GM23338 (cell line): ENCODE measurements around the gene MBD2.

Source experiments
- CREB1 ChIP-seq: fragments of 250-450 bp; sonication (Bioruptor Pico); IDR thresholded peaks from 2 replicates; pipeline ENCODE4 v1.5.0; 2020; ENCODE audit warnings: low read depth, mild to moderate bottlenecking, moderate library complexity
- CTCF ChIP-seq, 2 experiments: fragments of 200-600 bp in 1 of 2; sonication (generic) in 1 of 2; conservative IDR thresholded peaks; 2 replicates each; pipeline versions ENCODE4 v1.5.1 to v1.6.1; 2016 to 2017; ENCODE audit warnings: antibody characterized with exemption in 2 of 2, low read depth in 2 of 2, mild to moderate bottlenecking in 2 of 2, moderate library complexity in 1 of 2
- ETS1 ChIP-seq: IDR thresholded peaks from 2 replicates; pipeline ENCODE4 v1.6.1; 2016; ENCODE audit warnings: antibody characterized with exemption
- EZH2 ChIP-seq: fragments of 200-600 bp; sonication (generic); IDR thresholded peaks from one replicate; pipeline ENCODE4 v1.8.0; 2017; ENCODE audit warnings: antibody characterized with exemption, mild to moderate bottlenecking, low read depth; ENCODE audit not compliant: unreplicated experiment
- EZH2phosphoT487 ChIP-seq: fragments of 200-600 bp; sonication (generic); IDR thresholded peaks from one replicate; pipeline ENCODE4 v1.8.1; 2018; ENCODE audit warnings: antibody characterized with exemption; ENCODE audit not compliant: unreplicated experiment
- JUNB ChIP-seq: IDR thresholded peaks from one replicate; pipeline ENCODE4 v1.6.1; 2016; ENCODE audit warnings: antibody characterized with exemption; ENCODE audit not compliant: unreplicated experiment
- POLR2AphosphoS5 ChIP-seq: IDR thresholded peaks from 2 replicates; pipeline ENCODE4 v1.6.1; 2016; ENCODE audit warnings: antibody characterized with exemption, low read depth
- REST ChIP-seq: IDR thresholded peaks from one replicate; pipeline ENCODE4 v1.6.1; 2018; ENCODE audit warnings: antibody characterized with exemption; ENCODE audit not compliant: unreplicated experiment
- STAT1 ChIP-seq: IDR thresholded peaks from one replicate; pipeline ENCODE4 v1.6.1; 2016; ENCODE audit warnings: antibody characterized with exemption; ENCODE audit not compliant: unreplicated experiment
- ZNF114 ChIP-seq: fragments of 250-450 bp; sonication (Bioruptor Pico); IDR thresholded peaks from 2 replicates; pipeline ENCODE4 v1.5.0; 2020; ENCODE audit warnings: mild to moderate bottlenecking, moderate library complexity
- ZNF331 ChIP-seq: fragments of 250-450 bp; sonication (Bioruptor Pico); IDR thresholded peaks from 2 replicates; pipeline ENCODE4 v1.5.0; 2020; ENCODE audit warnings: low read depth, mild to moderate bottlenecking, moderate library complexity

GRCh38 chr18:54140641-54141040, 83.8 kb downstream of the MBD2 start:
- no peak for TF ChIP-seq CTCF (conservative IDR thresholded peaks at IDR 0.05; ENCODE audit: low read depth in 2 of 2)
- TF ChIP-seq JUNB = no peak
- TF ChIP-seq POLR2AphosphoS5 = no peak
- TF ChIP-seq EZH2 = no peak
- no peak for TF ChIP-seq CREB1
- TF ChIP-seq ZNF114 = no peak
- TF ChIP-seq REST = no peak
- TF ChIP-seq EZH2phosphoT487 = no peak
- no peak for TF ChIP-seq ZNF331 (CRISPR knock-in tag)
- no peak for TF ChIP-seq ETS1
- no peak for TF ChIP-seq STAT1
